ENCODE measurements around the gene TM2D3.

The TM2D3 gene

DNA sequence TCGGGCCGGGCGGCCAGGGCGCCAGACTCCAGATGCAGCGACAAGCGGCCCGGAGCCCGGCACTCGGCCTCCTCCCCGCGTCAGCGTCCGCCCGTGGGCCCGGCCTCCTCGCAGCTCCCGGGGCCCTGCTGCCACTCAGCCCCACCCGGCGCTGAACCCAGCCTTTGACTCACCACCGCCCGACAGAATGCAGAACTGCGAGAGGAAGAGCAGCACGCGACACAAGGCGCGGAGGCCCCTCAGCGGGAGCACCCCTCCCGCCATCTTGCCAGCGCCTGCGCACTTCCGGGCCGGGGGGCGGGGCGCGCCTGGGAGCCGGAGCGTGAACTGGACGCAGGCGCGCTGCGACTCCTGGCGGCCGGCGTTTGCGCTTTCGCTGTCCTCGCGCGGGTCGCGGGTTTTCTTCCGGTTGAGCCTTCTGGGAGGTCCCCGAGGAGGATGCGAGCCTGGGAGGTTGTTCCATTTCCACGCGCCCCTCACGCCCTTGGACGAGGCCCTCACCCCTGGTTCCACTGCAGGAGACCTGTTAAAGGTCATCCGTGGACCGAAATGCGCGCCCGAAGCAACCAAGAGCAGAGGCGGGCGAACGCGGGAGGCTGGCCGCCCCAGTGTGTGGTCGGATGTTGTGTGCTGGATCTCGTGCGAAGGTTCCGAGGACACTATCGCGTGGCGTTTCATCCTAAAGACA is at the start of gene TM2D3:
Gene TM2D3 (minus strand): TSS at position 284 of the 688 bp plus-strand sequence. CDS start 20 bp downstream, at position 264.
- DNase-seq, result peak; percentile 95

DNA sequence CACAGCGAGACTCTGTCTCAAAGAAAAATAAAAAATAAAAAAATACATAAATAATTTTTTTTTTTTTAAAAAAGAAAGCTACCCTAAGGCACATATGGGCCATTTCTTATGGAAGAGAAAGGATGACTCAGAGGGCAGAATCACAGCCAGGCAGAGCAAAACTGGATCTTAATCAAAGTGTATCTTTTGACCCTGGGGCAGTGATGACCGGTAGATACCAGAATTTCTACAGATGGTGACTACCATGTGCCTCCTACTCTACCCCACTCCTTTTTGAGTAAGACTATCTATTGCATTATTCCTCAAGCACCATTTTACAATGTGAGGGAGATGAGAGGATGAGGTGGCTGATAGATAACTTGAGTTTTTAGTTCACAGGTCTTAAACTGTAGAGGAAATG is 46.1 kb upstream of the TM2D3 start:
- no peak for DNase-seq

- DNase-seq, result no peak
Observed at GRCh38 chr15:101697488-101697887, 45.3 kb upstream of the TM2D3 start.

GRCh38 chr15:101696829-101697228 is 44.6 kb upstream of the TM2D3 start:
- DNase-seq, result no peak

DNA sequence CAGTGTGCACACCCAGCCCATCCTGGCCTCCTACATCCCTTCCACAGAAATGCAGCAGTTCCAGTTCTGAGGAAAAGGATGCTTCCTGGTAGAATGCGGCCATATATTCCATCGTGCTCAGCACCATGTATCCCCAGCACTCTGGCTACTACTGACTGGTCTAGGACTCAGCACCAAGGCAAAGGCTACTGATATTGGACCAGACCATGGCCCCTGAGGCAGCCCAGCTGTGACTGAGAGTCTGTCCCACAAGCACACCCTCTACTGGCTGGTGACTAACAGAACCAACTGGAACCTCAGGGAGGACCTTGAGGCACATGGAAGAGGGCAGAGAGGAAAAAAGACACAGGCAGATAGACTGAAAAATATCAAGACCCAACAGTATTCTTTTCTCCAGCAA is 42.1 kb upstream of the TM2D3 start:
- no peak for DNase-seq

GRCh38 chr15:101692801-101693598 is 40.8 kb upstream of the TM2D3 start:
- DNase-seq, result peak; percentile 22

DNA sequence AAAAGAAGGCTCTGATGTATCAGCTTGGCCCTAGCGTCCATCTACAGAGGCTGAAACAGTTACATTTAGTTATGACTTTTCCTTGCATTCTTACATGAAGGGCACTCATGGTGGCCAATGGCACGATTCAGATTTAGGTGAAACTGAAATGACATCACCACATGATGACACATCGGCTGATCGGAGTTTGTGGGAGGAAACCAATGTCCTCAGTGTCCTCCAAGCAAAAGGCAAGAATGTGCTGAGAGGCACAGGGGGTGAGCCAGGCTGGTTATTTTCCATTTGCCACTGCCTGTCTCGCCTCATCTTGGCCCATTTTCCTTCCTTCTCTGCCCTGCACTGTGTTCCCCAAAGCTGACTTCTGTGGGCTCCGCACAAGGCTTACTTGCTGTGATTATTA is 37.7 kb upstream of the TM2D3 start:
- peak; percentile 55 for DNase-seq

GRCh38 chr15:101686718-101687117 is 34.5 kb upstream of the TM2D3 start:
- DNase-seq, result no peak

GRCh38 chr15:101684877-101685276 is 32.7 kb upstream of the TM2D3 start:
- no peak for DNase-seq

DNA sequence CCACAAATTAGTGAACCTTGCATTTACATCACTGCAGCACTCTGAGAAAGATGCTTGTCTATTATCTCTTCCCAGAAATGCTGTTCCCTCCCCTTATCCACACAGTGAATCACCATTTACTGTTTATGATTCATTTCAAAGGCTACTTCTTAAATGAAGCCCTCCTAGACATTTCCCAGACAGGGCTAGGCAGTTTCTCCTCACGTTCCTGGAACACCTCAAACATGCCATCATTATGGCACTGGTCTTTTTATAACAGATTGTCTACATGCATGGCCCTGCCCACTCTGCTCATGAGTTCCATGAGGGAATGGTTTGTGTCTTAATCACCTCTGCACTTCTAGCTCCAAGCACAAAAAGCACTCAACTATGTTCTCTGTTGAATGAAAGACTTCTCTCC is 32.2 kb upstream of the TM2D3 start:
- DNase-seq, result no peak

GRCh38 chr15:101679806-101680205 is 27.6 kb upstream of the TM2D3 start:
- no peak for DNase-seq

DNA sequence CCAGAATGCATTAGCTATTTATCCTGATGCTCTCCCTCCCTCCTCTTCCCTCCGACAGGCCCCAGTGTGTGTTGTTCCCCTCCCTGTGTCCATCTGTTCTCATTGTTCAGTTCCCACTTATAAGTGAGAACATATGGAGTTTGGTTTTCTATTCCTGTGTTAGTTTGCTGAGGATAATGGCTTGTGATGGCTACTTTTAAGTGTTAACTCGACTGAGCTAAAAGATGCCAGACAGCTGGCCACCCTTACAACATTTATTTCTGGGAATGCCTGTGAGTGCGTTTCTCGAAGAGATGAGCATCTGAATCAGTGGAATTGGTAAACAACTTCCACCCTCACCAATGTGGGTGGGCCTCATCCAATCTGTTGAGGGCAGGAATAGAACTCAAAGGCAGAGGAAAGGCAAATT is 24.7 kb upstream of the TM2D3 start:
- DNase-seq, result no peak

DNA sequence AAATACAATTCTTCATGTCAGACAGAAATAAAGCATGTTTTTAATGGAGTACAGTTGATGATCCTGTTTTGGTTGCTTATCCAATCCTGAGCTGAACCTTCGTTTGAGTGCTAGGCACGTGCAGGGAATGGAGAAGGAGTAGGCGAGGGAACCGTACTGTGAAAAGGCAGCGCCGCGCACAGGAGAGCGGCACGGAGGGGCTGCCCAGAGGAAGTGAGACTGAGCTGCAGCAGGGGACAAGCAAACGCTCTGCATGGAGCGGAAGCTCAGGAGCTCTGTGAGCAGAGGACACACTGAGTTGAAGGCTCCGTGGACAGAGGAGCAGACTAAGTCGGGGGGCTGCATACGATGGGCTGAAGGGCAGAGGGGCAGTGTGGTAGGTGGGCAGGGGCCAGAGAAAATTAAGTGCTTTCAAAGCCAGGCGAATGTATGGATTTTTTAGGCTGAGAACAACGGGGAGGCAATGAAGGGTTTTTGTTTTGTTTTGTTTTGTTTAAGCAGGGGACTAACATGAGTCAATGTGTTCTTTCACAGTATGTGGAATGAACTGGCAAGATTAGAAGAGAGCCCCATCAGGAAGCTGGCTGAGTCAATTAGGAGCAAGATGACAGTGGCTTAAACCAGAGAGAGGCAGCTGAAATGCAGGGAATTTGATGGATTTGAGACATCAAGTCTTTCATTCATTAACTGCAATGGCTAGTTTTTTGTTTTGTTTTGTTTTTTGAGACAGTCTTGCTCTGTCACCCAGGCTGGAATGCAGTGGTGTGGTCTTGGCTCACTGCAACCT is 23.8 kb upstream of the TM2D3 start:
- peak; percentile 72 for DNase-seq

DNA sequence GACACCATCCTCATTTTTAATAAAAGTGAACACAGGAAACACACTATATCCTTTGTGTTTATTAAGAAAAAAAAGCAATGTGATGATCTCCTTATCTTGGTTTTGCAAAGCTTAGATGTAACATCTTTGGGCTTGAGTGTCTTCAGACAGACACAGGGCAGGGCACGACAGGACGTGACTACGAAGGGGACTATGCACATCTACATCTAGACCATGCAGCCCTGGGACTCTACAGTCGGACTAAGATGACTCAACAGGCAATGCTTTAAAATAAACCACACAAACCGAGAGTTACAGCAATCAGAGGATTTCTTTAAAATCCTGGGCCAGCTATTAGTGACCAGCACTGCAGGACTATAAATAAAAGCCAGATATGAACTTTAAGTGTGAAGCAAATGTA is 22.8 kb upstream of the TM2D3 start:
- DNase-seq, result peak; percentile 53

GRCh38 chr15:101672298-101672697 is 20.1 kb upstream of the TM2D3 start:
- DNase-seq, result no peak

DNA sequence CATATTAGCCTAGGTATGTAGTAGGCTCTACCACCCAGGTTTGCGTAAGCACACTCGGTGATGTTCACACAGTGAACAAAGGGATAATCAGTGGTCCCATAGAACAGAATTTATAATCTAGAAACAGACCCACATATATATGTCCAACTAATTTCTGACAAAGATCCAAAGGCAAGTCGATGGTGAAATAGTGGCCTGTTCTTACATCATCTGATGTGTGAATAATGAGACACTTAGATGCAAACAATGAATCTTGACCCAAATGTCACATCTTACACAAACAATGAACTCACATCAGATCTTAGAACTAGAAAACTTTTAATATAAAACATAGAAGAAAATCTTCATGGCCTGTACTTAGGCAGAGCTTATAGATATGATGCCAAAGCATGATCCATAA is 17.6 kb upstream of the TM2D3 start:
- no peak for DNase-seq

DNA sequence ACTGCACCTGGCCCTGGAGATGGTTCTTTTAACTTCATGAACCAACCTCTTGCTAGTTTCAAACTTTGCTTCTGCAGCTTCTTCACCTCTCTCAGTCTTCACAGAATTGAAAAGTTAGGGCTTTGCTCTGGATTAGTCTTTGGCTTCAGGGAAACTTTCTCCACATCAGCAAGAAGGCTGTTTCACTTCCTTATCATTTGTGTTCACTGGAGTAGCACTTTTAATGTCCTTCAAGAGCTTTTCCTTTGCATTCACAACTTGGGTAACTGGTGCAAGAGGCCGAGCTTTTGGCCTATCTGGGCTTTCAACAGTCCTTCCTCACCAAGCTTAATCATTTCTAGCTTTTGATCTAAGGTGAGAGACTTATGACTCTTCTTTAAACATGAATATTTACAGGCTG is 15.7 kb upstream of the TM2D3 start:
- no peak for DNase-seq

DNA sequence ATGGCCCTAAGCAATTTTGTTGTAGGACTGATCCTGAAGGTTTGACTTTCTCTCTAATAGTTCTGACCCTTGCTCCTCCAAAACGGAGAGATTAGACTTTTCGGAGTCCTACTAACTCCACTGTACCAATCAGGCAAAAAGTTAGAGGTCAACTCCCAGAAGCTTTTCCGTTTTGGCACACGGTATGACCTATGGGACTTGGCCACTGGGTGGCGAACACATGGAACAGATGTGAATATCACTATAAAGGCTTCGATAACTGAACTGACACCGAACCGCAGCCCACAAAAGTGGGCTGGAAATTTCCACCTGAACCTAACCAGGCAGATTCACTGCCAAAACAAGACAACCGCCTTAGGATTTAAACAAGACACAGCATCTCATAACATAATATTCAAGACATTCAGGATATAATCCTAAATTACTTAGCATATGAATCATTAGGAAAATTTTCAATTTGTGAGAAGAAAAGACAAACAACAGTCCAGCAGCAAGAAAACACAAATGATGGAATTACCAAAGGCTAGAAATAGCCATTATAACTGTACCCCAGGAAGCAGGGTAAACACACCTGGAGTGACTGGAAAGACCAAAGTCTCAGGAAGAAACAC is 12.2 kb upstream of the TM2D3 start:
- DNase-seq, result no peak

DNA sequence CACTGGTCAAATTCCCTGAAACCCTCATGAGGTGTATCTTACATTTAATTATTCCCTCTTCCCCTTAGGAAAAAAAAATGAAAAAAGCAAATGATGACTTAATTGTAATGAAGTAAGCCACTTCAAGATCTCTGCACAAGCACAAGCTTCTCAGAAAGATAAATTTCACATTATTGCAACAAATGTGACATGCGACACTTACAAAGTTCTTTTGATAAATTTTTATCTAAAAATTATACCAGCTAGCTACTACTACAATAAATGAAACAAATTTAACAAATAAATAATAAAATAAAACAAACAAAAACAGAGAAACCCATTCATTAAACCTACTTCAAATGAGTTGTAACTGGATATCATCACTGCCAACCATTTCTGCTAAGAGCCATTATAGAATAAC is 10.0 kb upstream of the TM2D3 start:
- no peak for DNase-seq

DNA sequence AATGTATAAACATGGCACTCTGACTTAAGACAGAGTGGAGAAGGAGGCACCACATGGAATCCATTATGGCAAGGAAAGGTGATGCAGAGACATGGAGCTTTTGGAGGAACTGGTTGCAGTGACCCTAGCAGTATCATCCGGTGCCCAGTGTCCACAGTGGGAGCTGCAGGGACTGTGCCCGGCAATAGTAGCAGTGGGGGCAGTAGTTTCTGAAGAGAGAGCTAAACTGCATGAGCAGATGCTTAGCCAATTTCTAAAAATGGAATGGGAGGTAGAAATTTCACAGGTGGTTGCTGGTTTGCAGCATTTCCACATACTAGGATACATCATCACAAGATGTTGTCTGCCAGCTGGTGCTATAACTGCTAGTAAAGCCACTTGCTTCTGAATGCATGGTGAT is 7.8 kb upstream of the TM2D3 start:
- DNase-seq, result no peak

DNA sequence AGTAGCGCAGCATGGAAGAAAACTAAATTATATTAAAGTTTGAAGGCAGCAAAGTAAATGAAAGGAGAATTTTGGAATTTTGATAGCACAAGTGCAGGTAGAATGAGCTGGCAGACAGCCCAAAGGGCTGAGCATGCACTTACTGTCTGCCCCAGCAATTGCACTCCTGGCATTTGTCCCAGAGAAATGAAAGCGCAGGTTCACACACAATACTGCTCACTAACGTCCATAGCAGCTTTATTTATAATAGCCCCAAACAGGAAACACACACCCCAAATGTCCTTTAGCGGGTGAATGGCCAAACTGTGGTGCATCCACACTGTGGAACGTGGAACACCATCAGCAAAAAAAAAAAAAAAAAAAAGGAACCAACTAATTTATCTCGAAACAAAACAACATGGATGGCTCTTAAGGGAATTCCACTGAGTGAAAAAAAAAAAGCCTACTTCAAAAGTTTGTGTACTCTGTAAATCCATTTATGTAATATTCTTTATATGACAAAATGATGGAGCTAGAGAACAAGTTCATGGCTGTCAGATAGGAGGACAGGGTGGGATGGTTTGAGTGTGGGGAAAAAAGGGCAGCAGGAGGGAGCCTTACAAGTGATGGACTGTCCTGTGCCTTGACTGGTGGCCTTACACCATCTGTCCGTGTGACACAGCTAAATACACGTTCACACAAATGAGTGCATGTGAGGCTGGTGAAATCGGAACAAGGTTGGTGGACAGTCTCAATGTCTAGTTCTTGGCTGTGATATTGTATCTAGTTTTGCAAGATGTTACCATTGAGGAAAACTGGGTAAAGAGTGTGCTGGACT is 6.0 kb upstream of the TM2D3 start:
- DNase-seq, result no peak

- no peak for DNase-seq
Observed at GRCh38 chr15:101657171-101657570, 5.0 kb upstream of the TM2D3 start.

Data from activated CD4-positive, alpha-beta T cell treated with anti-CD3 and anti-CD28 coated beads, Interleukin-2, Interleukin-6, amounts not matched to agents 100 ng/mL and 50 ng/mL, durations not matched to agents 16 hours and 8 hours (primary cell).